ENCODE results near the gene CXCL6. TPM values are rescaled to one million over a fixed set of nuclear protein-coding genes. Genes with fewer than 3 reads are reported as not detected.

The CXCL6 gene
- total and polyA plus RNA-seq, 2 experiments from 2014 or later = 4.4 to 6.0 TPM

DNA sequence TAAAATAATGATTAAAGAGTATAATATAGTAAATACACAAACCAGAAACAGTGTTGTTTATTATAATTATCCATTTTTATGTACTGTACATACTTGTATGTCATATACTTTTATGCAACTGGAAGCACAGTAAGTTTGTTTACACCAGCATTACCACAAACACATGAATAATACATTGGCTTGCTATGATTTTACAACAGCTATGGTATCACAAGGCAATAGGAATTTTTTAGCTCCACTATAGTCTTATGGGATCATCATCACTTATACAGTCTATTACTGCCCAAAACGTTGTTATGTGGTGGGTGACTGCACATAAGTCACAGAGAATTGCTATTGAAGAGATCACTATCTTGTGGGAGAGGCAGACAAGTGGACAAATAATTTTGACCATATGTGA is 14.8 kb downstream of the CXCL6 start:
- H3K4me2 ChIP-seq = no peak overlapping the region
- H3K9me2 ChIP-seq (replicated peaks; ENCODE audit: insufficient read depth) = no peaks in the 10 kb centered on the region
- no peaks in the 10 kb centered on the region for H3K4me1 ChIP-seq (ENCODE audit: insufficient read depth)
- H3K79me2 ChIP-seq = no peaks in the 10 kb centered on the region
- TF ChIP-seq, protein P1, sequence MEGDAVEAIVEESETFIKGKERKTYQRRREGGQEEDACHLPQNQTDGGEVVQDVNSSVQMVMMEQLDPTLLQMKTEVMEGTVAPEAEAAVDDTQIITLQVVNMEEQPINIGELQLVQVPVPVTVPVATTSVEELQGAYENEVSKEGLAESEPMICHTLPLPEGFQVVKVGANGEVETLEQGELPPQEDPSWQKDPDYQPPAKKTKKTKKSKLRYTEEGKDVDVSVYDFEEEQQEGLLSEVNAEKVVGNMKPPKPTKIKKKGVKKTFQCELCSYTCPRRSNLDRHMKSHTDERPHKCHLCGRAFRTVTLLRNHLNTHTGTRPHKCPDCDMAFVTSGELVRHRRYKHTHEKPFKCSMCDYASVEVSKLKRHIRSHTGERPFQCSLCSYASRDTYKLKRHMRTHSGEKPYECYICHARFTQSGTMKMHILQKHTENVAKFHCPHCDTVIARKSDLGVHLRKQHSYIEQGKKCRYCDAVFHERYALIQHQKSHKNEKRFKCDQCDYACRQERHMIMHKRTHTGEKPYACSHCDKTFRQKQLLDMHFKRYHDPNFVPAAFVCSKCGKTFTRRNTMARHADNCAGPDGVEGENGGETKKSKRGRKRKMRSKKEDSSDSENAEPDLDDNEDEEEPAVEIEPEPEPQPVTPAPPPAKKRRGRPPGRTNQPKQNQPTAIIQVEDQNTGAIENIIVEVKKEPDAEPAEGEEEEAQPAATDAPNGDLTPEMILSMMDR (IDR thresholded peaks at IDR 0.05; ENCODE audit: poor library complexity) = no peak
- TF ChIP-seq EZH2phosphoT487 (IDR thresholded peaks at IDR 0.05; ENCODE audit: low read depth, severe bottlenecking, unreplicated experiment) = no peak
- TF ChIP-seq EZH2 (IDR thresholded peaks at IDR 0.05; ENCODE audit: borderline replicate concordance) = no peak
- no peaks in the 10 kb centered on the region for H3K9me3 ChIP-seq (ENCODE audit: low read depth)
- no peak overlapping the region for H3K4me3 ChIP-seq
- no peak overlapping the region for H2AFZ ChIP-seq
- no peaks in the 10 kb centered on the region for H4K20me1 ChIP-seq (ENCODE audit: insufficient read depth, poor library complexity, severe bottlenecking)
- DNase-seq (ENCODE audit: low spot score) = no peak
- no peaks in the 10 kb centered on the region for H3K36me3 ChIP-seq (replicated peaks; ENCODE audit: insufficient read depth, low read depth)
- H3K27ac ChIP-seq = no peak overlapping the region
- WGBS (ENCODE audit: low lambda C conversion rate, missing lambda C conversion rate) = 46% methylated on average over 1 of the region's 1 CpG
- peaks cover 27% of the 10 kb centered on the region for H3K27me3 ChIP-seq

DNA sequence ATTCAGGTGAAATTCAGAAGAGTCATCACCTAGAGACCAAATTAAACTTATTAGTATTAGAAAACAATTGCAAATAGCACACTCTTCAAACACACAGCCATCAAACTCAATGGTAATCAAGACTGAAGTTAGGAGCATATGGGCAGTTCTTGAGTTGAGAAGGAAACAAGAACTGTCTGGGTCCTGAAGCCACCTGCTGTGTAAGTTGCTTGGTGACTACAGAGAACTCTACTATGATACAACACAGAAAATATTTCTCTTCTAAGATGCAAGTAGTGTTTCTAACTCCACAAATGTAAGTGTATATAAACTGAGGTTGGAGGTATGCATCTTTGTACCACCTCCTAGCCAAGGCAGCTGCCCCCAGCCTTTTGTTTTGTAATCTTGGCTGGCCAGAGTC is 16.3 kb downstream of the CXCL6 start:
- Histone ChIP-seq H3K4me2 (no peak overlapping the region), H3K27me3 (peaks cover 27% of the 10 kb centered on the region), H3K4me3 (no peak overlapping the region), H3K27ac (no peak overlapping the region), H3K9me3 (ENCODE audit: low read depth) (no peaks in the 10 kb centered on the region), H3K79me2 (no peaks in the 10 kb centered on the region), H3K36me3 (replicated peaks; ENCODE audit: insufficient read depth, low read depth) (no peaks in the 10 kb centered on the region), H3K4me1 (ENCODE audit: insufficient read depth) (no peaks in the 10 kb centered on the region), H4K20me1 (ENCODE audit: insufficient read depth, poor library complexity, severe bottlenecking) (no peaks in the 10 kb centered on the region), H2AFZ (no peak overlapping the region), H3K9me2 (replicated peaks; ENCODE audit: insufficient read depth) (no peaks in the 10 kb centered on the region)
- DNase-seq (ENCODE audit: low spot score) = no peak
- TF ChIP-seq EZH2 (IDR thresholded peaks at IDR 0.05; ENCODE audit: borderline replicate concordance) (no peak), EZH2phosphoT487 (IDR thresholded peaks at IDR 0.05; ENCODE audit: low read depth, severe bottlenecking, unreplicated experiment) (no peak)
- TF ChIP-seq, protein P1 (IDR thresholded peaks at IDR 0.05; ENCODE audit: poor library complexity) = no peak

DNA sequence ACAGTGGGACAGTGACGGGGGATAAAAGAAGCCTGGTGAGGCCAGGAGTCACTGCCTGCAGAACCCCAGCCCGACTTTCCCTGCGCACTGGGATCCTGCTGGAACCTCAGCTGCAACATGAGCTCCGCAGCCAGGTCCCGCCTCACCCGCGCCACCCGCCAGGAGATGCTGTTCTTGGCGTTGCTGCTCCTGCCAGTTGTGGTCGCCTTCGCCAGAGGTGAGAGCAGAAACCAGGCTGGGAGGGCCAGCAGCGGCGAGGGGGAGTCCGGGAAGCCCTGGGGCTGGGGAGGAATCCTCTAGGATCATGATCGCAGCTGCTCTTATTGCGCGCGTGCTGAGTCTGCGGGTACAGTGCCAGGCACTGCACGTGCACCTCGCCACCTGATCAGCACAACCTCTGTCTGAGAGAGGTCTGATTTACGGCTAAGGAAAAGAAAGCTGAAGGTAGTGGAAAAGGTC is 16.8 kb downstream of the CXCL6 start, which contains the start of gene PF4V1:
Gene PF4V1, plus strand, starts transcription at position 51 of the 459 bp plus-strand sequence. Its CDS starts 67 bp downstream, at position 118.
- H3K4me2 ChIP-seq = peak within 1 kb of the TSS; percentile 72
- H2AFZ ChIP-seq = peak within 1 kb of the TSS; percentile 49
- no peak within 1 kb of the TSS for H3K4me3 ChIP-seq
- TF ChIP-seq EZH2phosphoT487 (IDR thresholded peaks at IDR 0.05; ENCODE audit: low read depth, severe bottlenecking, unreplicated experiment) = no peak
- TF ChIP-seq, protein P1 (IDR thresholded peaks at IDR 0.05; ENCODE audit: poor library complexity) = peak; percentile 14
- peaks cover 27% of the 10 kb centered on the region for H3K27me3 ChIP-seq
- H3K4me1 ChIP-seq (ENCODE audit: insufficient read depth) = no peaks in the 10 kb centered on the region
- H3K9me3 ChIP-seq (ENCODE audit: low read depth) = no peaks in the 10 kb centered on the region
- no peaks in the 10 kb centered on the region for H3K36me3 ChIP-seq (replicated peaks; ENCODE audit: insufficient read depth, low read depth)
- no peaks in the 10 kb centered on the region for H3K9me2 ChIP-seq (replicated peaks; ENCODE audit: insufficient read depth)
- 32% methylated on average over 22 of the region's 22 CpGs for WGBS (ENCODE audit: low lambda C conversion rate, missing lambda C conversion rate)
- DNase-seq (ENCODE audit: low spot score) = peak; percentile 26
- no peak within 1 kb of the TSS for H3K27ac ChIP-seq
- no peaks in the 10 kb centered on the region for H3K79me2 ChIP-seq
- H4K20me1 ChIP-seq (ENCODE audit: insufficient read depth, poor library complexity, severe bottlenecking) = no peaks in the 10 kb centered on the region

All from hepatocyte (in vitro differentiated cells).